ENCODE data around the gene SOX4.

SOX4 gene

DNA sequence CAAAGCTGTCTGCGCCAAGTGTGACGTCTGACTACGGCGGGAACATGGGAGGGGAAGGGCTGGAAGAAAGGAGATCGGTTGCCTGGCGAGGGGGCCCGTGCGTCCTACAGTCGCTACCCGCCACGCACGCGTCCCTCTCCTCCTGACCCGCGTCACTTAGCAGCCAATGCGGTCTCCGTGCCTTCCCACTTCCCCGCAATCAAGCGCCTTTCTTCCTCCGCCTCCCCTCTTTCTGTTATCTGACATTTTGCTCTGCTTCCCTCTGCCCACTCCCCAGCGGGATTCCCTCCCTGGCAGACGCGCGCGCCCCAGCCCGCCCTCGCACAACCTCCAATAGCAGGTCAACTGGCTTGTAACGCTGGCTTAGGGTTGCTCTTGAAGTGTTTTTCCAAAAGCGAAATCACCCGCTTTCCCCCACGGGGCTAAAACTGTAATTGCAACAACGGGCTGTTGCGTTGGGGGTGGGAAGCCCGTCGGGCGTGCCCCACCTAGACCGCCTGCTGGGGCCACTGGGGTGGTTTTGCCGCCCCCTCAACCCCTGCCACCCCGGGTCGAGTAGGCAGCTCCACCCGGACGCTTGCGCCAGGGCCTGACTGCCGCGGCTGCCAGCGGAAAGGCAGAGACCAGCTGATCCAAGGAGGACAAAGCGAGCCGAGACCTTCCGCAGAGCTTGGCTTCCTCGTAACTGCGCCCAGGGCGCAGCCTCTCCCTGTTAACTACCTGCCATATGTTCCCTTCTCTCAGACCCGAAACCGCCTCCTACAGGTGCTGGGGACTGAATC lies 6.2 kb upstream of the SOX4 start:
- Histone ChIP-seq H3K27ac (peak overlapping the region; percentile 71), H4K20me1 (ENCODE audit: insufficient read depth) (no peaks in the 10 kb centered on the region), H3K79me2 (ENCODE audit: insufficient read depth, low read depth) (no peaks in the 10 kb centered on the region), H2AFZ (ENCODE audit: low read depth) (peak overlapping the region; percentile 96), H3K4me2 (peak overlapping the region; percentile 86), H3K36me3 (ENCODE audit: insufficient read depth) (no peaks in the 10 kb centered on the region), H3K4me3 (IDR thresholded peaks at IDR 0.05; ENCODE audit: insufficient read depth, low read depth, low read length) (peak overlapping the region; percentile 45), H3K9ac (peak overlapping the region; percentile 69), H3K27me3 (ENCODE audit: insufficient read depth, low read depth) (no peaks in the 10 kb centered on the region), H3K4me1 (ENCODE audit: low read depth, poor library complexity, severe bottlenecking) (peaks cover 12% of the 10 kb centered on the region)
- TF ChIP-seq, protein P1, sequence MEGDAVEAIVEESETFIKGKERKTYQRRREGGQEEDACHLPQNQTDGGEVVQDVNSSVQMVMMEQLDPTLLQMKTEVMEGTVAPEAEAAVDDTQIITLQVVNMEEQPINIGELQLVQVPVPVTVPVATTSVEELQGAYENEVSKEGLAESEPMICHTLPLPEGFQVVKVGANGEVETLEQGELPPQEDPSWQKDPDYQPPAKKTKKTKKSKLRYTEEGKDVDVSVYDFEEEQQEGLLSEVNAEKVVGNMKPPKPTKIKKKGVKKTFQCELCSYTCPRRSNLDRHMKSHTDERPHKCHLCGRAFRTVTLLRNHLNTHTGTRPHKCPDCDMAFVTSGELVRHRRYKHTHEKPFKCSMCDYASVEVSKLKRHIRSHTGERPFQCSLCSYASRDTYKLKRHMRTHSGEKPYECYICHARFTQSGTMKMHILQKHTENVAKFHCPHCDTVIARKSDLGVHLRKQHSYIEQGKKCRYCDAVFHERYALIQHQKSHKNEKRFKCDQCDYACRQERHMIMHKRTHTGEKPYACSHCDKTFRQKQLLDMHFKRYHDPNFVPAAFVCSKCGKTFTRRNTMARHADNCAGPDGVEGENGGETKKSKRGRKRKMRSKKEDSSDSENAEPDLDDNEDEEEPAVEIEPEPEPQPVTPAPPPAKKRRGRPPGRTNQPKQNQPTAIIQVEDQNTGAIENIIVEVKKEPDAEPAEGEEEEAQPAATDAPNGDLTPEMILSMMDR (conservative IDR thresholded peaks at IDR 0.05; ENCODE audit: low read depth, low read length) = peak; percentile 14; the same call in 1 of the 2 replicates

DNA sequence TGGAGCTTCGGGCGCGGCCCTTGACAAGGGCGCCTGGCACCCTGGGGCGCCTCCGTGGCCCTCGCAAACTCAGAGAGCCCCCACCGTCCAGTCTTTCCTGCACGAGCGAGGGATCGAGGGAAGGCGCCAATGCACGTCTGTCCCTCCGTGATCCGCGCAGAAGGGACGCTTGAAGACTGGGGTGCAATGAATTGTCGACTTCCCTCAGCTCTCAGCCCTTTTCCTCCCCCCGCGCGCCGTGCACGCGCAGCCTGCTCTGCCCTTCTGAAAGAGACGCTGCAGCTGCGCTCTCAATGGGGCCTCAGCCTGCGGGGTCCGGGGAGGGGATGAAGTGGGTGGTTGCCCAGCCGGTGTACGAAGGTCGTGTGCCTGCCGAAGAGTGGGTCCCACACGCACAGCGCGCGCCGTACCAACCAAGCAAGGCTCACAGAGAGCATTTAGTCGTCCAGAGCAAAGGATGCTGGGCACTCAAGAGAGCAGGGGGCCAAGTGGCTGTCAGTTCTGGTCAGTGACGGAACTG lies 5.5 kb upstream of the SOX4 start:
- Histone ChIP-seq H3K4me1 (ENCODE audit: low read depth, poor library complexity, severe bottlenecking) (peaks cover 18% of the 10 kb centered on the region), H3K27ac (peak overlapping the region; percentile 71), H4K20me1 (ENCODE audit: insufficient read depth) (no peaks in the 10 kb centered on the region), H3K4me2 (peak overlapping the region; percentile 86), H2AFZ (ENCODE audit: low read depth) (peak overlapping the region; percentile 96), H3K27me3 (ENCODE audit: insufficient read depth, low read depth) (no peaks in the 10 kb centered on the region), H3K4me3 (IDR thresholded peaks at IDR 0.05; ENCODE audit: insufficient read depth, low read depth, low read length) (peak overlapping the region; percentile 45), H3K79me2 (ENCODE audit: insufficient read depth, low read depth) (no peaks in the 10 kb centered on the region), H3K36me3 (ENCODE audit: insufficient read depth) (no peaks in the 10 kb centered on the region), H3K9ac (peak overlapping the region; percentile 69)
- TF ChIP-seq, protein P1 (conservative IDR thresholded peaks at IDR 0.05; ENCODE audit: low read depth, low read length) = no peak

DNA sequence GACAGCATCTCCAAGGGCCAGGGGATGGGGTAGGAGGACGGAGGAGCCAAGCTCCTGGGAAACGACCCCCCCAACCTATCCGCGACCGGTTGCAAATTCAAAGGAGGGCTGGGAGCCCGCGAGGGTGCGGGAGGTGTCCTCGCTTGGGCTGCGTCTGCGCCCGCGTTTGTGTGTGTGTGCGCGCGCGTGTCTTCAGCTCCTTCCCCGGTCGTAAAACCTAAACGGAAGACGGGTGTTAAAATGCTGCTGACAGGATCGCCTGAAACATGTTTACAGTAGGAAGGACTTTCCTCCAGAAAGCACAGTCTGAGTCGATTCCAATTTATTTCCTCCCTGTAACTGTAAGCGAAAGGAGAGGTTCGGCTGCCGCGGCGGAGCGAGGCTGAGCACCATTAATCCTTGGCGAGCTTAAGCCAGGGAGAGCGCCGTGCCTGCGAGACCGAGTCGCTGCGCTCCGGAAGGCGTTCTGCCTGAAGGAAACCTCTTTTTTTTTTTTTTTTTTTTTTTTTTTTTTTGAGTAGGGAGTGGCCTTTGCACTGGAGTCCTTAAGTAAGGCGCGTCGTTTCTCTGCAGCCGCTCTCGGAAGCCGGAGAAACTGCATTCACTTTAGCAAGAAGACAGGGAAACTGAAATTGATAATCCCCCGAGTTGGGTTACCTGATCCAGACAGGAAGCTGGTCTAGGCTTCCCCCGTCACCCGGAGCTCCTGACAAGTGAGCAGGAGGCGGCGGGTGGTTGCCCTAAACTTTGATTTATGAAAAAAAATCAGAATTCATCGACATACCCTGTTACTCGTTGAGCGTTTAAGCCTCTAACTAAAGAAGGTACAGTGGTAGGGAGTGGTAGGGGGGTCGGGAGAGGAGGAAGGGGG lies 4.8 kb upstream of the SOX4 start:
- H3K9ac ChIP-seq = peak overlapping the region; percentile 69
- peak overlapping the region; percentile 86 for H3K4me2 ChIP-seq
- no peaks in the 10 kb centered on the region for H4K20me1 ChIP-seq (ENCODE audit: insufficient read depth)
- peak overlapping the region; percentile 71 for H3K27ac ChIP-seq
- peak overlapping the region; percentile 96 for H2AFZ ChIP-seq (ENCODE audit: low read depth)
- H3K4me1 ChIP-seq (ENCODE audit: low read depth, poor library complexity, severe bottlenecking) = peaks cover 19% of the 10 kb centered on the region
- H3K27me3 ChIP-seq (ENCODE audit: insufficient read depth, low read depth) = no peaks in the 10 kb centered on the region
- H3K79me2 ChIP-seq (ENCODE audit: insufficient read depth, low read depth) = no peaks in the 10 kb centered on the region
- no peaks in the 10 kb centered on the region for H3K36me3 ChIP-seq (ENCODE audit: insufficient read depth)
- TF ChIP-seq, protein P1 (conservative IDR thresholded peaks at IDR 0.05; ENCODE audit: low read depth, low read length) = no peak
- peak overlapping the region; percentile 45 for H3K4me3 ChIP-seq (IDR thresholded peaks at IDR 0.05; ENCODE audit: insufficient read depth, low read depth, low read length)

Data from KMS-11 (cell line).